ENCODE data around the gene NCKAP5.

GRCh38 chr2:132645176-132645575 is 923.1 kb downstream of the NCKAP5 start:
- TF ChIP-seq ZNF747 (CRISPR knock-in tag; IDR thresholded peaks at IDR 0.05; ENCODE audit: borderline replicate concordance) (no peak), RNF219 (CRISPR knock-in tag; IDR thresholded peaks at IDR 0.05) (no peak)

Data from HepG2 (cell line).